ENCODE results near the gene HCN3. TPM values are rescaled to one million over a fixed set of nuclear protein-coding genes. Genes with fewer than 3 reads are reported as not detected.

Gene HCN3
- total RNA-seq, 1 experiment from 2014 or later: 7.3 TPM

DNA sequence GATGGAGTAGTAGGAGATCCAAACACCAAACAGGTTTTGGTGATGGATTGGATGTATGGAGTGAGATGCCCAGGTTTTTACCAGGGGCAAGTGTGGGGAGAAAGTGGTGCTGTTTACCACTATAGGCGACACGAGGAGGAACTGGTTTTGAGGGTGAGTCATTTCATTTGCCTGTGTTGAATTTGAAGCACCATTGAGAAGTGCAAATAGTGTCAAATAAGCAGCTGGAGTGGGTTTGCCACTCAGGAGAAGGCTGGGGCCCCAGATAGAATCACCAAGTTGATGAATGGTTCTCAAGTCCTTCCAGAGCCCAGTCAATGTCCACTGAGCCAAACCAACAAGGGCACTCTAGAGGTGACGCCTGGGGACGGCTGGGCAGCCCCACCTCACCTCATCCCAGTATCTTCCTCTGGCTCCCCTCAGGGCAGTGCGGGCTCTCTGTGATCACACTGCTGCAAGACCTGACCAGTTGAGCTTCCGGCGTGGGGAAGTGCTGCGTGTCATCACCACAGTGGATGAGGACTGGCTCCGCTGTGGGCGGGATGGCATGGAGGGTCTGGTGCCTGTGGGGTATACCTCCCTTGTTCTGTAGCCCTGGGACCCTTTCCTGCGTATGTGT is 52.8 kb downstream of the HCN3 start:
- peaks cover 8% of the 10 kb centered on the region for H3K4me1 Mint-ChIP-seq
- no peak overlapping the region for H3K4me3 Mint-ChIP-seq
- no peak overlapping the region for H3K27ac Mint-ChIP-seq
- H3K9me3 Mint-ChIP-seq: no peaks in the 10 kb centered on the region
- DNase-seq (ENCODE audit: low spot score) (no peak), ATAC-seq (no peak)
- TF ChIP-seq ZNF423 (CRISPR knock-in tag; IDR thresholded peaks at IDR 0.05) (no peak), JUN (CRISPR knock-in tag; IDR thresholded peaks at IDR 0.05) (no peak), NFYB (CRISPR knock-in tag; conservative IDR thresholded peaks at IDR 0.05; ENCODE audit: low read depth) (no peak), SP1 (CRISPR knock-in tag; conservative IDR thresholded peaks at IDR 0.05) (no peak), GTF2I (CRISPR knock-in tag; conservative IDR thresholded peaks at IDR 0.05) (no peak), ZSCAN18 (CRISPR knock-in tag; IDR thresholded peaks at IDR 0.05) (no peak), OVOL2 (CRISPR knock-in tag; IDR thresholded peaks at IDR 0.05; ENCODE audit: borderline replicate concordance) (no peak), ZNF396 (CRISPR knock-in tag; IDR thresholded peaks at IDR 0.05; ENCODE audit: borderline replicate concordance) (no peak), ZNF263 (CRISPR knock-in tag; IDR thresholded peaks at IDR 0.05; ENCODE audit: low read depth) (no peak), SMAD3 (CRISPR knock-in tag; IDR thresholded peaks at IDR 0.05; ENCODE audit: borderline replicate concordance) (no peak), ZNF138 (CRISPR knock-in tag; conservative IDR thresholded peaks at IDR 0.05) (no peak), ATF3 (CRISPR knock-in tag; conservative IDR thresholded peaks at IDR 0.05) (no peak), ARID4B (CRISPR knock-in tag; IDR thresholded peaks at IDR 0.05; ENCODE audit: borderline replicate concordance) (no peak), MLX (CRISPR knock-in tag; IDR thresholded peaks at IDR 0.05) (no peak)
- TF ChIP-seq, protein P1, sequence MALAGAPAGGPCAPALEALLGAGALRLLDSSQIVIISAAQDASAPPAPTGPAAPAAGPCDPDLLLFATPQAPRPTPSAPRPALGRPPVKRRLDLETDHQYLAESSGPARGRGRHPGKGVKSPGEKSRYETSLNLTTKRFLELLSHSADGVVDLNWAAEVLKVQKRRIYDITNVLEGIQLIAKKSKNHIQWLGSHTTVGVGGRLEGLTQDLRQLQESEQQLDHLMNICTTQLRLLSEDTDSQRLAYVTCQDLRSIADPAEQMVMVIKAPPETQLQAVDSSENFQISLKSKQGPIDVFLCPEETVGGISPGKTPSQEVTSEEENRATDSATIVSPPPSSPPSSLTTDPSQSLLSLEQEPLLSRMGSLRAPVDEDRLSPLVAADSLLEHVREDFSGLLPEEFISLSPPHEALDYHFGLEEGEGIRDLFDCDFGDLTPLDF (CRISPR knock-in tag; IDR thresholded peaks at IDR 0.05): no peak
- TF ChIP-seq, protein P2, sequence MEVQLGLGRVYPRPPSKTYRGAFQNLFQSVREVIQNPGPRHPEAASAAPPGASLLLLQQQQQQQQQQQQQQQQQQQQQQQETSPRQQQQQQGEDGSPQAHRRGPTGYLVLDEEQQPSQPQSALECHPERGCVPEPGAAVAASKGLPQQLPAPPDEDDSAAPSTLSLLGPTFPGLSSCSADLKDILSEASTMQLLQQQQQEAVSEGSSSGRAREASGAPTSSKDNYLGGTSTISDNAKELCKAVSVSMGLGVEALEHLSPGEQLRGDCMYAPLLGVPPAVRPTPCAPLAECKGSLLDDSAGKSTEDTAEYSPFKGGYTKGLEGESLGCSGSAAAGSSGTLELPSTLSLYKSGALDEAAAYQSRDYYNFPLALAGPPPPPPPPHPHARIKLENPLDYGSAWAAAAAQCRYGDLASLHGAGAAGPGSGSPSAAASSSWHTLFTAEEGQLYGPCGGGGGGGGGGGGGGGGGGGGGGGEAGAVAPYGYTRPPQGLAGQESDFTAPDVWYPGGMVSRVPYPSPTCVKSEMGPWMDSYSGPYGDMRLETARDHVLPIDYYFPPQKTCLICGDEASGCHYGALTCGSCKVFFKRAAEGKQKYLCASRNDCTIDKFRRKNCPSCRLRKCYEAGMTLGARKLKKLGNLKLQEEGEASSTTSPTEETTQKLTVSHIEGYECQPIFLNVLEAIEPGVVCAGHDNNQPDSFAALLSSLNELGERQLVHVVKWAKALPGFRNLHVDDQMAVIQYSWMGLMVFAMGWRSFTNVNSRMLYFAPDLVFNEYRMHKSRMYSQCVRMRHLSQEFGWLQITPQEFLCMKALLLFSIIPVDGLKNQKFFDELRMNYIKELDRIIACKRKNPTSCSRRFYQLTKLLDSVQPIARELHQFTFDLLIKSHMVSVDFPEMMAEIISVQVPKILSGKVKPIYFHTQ (CRISPR knock-in tag; IDR thresholded peaks at IDR 0.05): no peak
- TF ChIP-seq, protein P3, sequence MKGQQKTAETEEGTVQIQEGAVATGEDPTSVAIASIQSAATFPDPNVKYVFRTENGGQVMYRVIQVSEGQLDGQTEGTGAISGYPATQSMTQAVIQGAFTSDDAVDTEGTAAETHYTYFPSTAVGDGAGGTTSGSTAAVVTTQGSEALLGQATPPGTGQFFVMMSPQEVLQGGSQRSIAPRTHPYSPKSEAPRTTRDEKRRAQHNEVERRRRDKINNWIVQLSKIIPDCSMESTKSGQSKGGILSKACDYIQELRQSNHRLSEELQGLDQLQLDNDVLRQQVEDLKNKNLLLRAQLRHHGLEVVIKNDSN (CRISPR knock-in tag; IDR thresholded peaks at IDR 0.05): no peak
- TF ChIP-seq, protein P4, sequence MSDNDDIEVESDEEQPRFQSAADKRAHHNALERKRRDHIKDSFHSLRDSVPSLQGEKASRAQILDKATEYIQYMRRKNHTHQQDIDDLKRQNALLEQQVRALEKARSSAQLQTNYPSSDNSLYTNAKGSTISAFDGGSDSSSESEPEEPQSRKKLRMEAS (CRISPR knock-in tag; IDR thresholded peaks at IDR 0.05): no peak
- CTCF ChIA-PET: no interaction called here
- peaks cover 27% of the 10 kb centered on the region for H3K36me3 Mint-ChIP-seq
- POLR2A ChIA-PET: no interaction called here
- H3K27me3 Mint-ChIP-seq (ENCODE audit: low read depth): no peaks in the 10 kb centered on the region
